Epithelial cell of esophagus (primary cell): ENCODE results near the gene RCN2.

Source experiments
- DNase-seq: peaks from one replicate; pipeline ENCODE4 v3.0.0; 2010; ENCODE audit warnings: low read depth
- H3K4me3 ChIP-seq: 2 replicates; pipeline ENCODE4 v1.5.1; 2011; ENCODE audit warnings: mild to moderate bottlenecking, low read length, control low read depth
- CTCF ChIP-seq: IDR thresholded peaks from 2 replicates; pipeline ENCODE4 v1.5.1; 2011; ENCODE audit warnings: low read depth, mild to moderate bottlenecking, low read length, control low read depth, inconsistent platforms; ENCODE audit not compliant: insufficient read depth; ENCODE audit errors: missing control alignments

Gene RCN2

GRCh38 chr15:77001966-77002365 is 70.4 kb downstream of the RCN2 start:
- TF ChIP-seq CTCF = no peak
- no peak for DNase-seq
- H3K4me3 ChIP-seq = no peak overlapping the region

GRCh38 chr15:77002436-77002835 is 70.9 kb downstream of the RCN2 start:
- no peak for TF ChIP-seq CTCF
- H3K4me3 ChIP-seq = no peak overlapping the region
- DNase-seq = no peak

GRCh38 chr15:77002954-77003912 is 71.7 kb downstream of the RCN2 start:
- no peak overlapping the region for H3K4me3 ChIP-seq
- DNase-seq = no peak
- no peak for TF ChIP-seq CTCF
